Neural progenitor cell (in vitro differentiated cells): Measurements from ENCODE around the gene HDGFL2. TPM values are rescaled to one million over a fixed set of nuclear protein-coding genes. Genes with fewer than 3 reads are reported as not detected.

Source experiments
- DNase-seq: peaks from one replicate; pipeline ENCODE4 v3.0.0-alpha.2; 2016; ENCODE audit warnings: low spot score
- H2AFZ ChIP-seq: fragments of 200-600 bp; sonication (generic); replicated peaks from 2 replicates; pipeline ENCODE4 v1.6.1; 2016; ENCODE audit warnings: antibody characterized with exemption
- H3F3A ChIP-seq: fragments of 200-600 bp; sonication (generic); 2 replicates; pipeline ENCODE4 v1.6.1; 2016; ENCODE audit warnings: antibody characterized with exemption, low read depth
- H3K27ac ChIP-seq: fragments of 200-600 bp; sonication (generic); 2 replicates; pipeline ENCODE4 v1.5.1; 2016; ENCODE audit warnings: mild to moderate bottlenecking
- H3K27me3 ChIP-seq: fragments of 200-600 bp; sonication (generic); 2 replicates; pipeline ENCODE4 v1.6.1; 2016; ENCODE audit warnings: mild to moderate bottlenecking, moderate library complexity
- H3K36me3 ChIP-seq: fragments of 200-600 bp; sonication (generic); 2 replicates; pipeline ENCODE4 v1.5.1; 2016
- H3K4me1 ChIP-seq: fragments of 200-600 bp; sonication (generic); 2 replicates; pipeline ENCODE4 v1.6.1; 2016; ENCODE audit warnings: mixed run types
- H3K4me2 ChIP-seq: fragments of 200-600 bp; sonication (generic); 2 replicates; pipeline ENCODE4 v1.6.1; 2016
- H3K4me3 ChIP-seq: fragments of 200-600 bp; sonication (generic); 2 replicates; pipeline ENCODE4 v1.5.1; 2016
- H3K79me2 ChIP-seq: fragments of 200-600 bp; sonication (generic); 2 replicates; pipeline ENCODE4 v1.6.1; 2016; ENCODE audit warnings: low read depth
- H3K9ac ChIP-seq: fragments of 200-600 bp; sonication (generic); 2 replicates; pipeline ENCODE4 v1.6.1; 2016
- H3K9me3 ChIP-seq: fragments of 200-600 bp; sonication (generic); 2 replicates; pipeline ENCODE4 v1.5.1; 2016; ENCODE audit warnings: low read depth
- H4K20me1 ChIP-seq: fragments of 200-600 bp; sonication (generic); 2 replicates; pipeline ENCODE4 v1.6.1; 2016; ENCODE audit warnings: low read depth
- H3K27ac Mint-ChIP-seq: 3 replicates; pipeline ENCODE4 v1.8.0; 2021; ENCODE audit warnings: mixed read lengths
- H3K27me3 Mint-ChIP-seq: 2 replicates; pipeline ENCODE4 v1.8.0; 2022; ENCODE audit warnings: low read depth, mild to moderate bottlenecking, inconsistent platforms, moderate library complexity, mixed read lengths; ENCODE audit not compliant: insufficient read depth
- H3K36me3 Mint-ChIP-seq: 3 replicates; pipeline ENCODE4 v1.8.0; 2021; ENCODE audit warnings: mixed read lengths
- H3K4me1 Mint-ChIP-seq: 3 replicates; pipeline ENCODE4 v1.8.0; 2021; ENCODE audit warnings: mixed read lengths
- H3K4me3 Mint-ChIP-seq: 3 replicates; pipeline ENCODE4 v1.8.0; 2021; ENCODE audit warnings: mild to moderate bottlenecking, moderate library complexity, mixed read lengths
- H3K9me3 Mint-ChIP-seq: 3 replicates; pipeline ENCODE4 v1.8.0; 2020; ENCODE audit warnings: mixed read lengths
- CTCF ChIP-seq: fragments of 200-600 bp; sonication (generic); IDR thresholded peaks from 2 replicates; pipeline ENCODE4 v1.5.1; 2017; ENCODE audit warnings: antibody characterized with exemption, mild to moderate bottlenecking
- EZH2 ChIP-seq: fragments of 200-600 bp; sonication (generic); IDR thresholded peaks from 2 replicates; pipeline ENCODE4 v1.6.1; 2017; ENCODE audit warnings: antibody characterized with exemption, mild to moderate bottlenecking, moderate library complexity
- EZH2phosphoT487 ChIP-seq: fragments of 200-600 bp; sonication (generic); IDR thresholded peaks from 2 replicates; pipeline ENCODE4 v1.6.1; 2017; ENCODE audit warnings: antibody characterized with exemption
- total RNA-seq: library from RNA; depleted of rRNA; stranded (reverse); fragments of >200 nt; gene quantifications from 2 replicates; pipeline ENCODE4 v1.2.3, GENCODE V29; 2015; ENCODE audit warnings: low replicate concordance

Gene HDGFL2
- total RNA-seq, 1 donor from 2014 or later: 36.0 TPM

GRCh38 chr19:4498694-4499093, 26.6 kb downstream of the HDGFL2 start:
- TF ChIP-seq CTCF: no peak
- TF ChIP-seq EZH2phosphoT487: no peak
- no peak for TF ChIP-seq EZH2
- Histone ChIP-seq H3K9ac (no peak overlapping the region), H2AFZ (no peak overlapping the region), H3K4me1 (peaks cover 10% of the 10 kb centered on the region), H3K4me3 (no peak overlapping the region), H3F3A (no peaks in the 10 kb centered on the region), H3K4me2 (no peak overlapping the region), H3K79me2 (no peaks in the 10 kb centered on the region), H3K27ac (no peak overlapping the region), H3K27me3 (no peaks in the 10 kb centered on the region), H3K9me3 (no peaks in the 10 kb centered on the region), H4K20me1 (peaks cover 12% of the 10 kb centered on the region), H3K36me3 (no peaks in the 10 kb centered on the region)
- Mint-ChIP-seq H3K27me3 (peaks cover 8% of the 10 kb centered on the region), H3K4me1 (no peaks in the 10 kb centered on the region), H3K36me3 (peaks cover 2% of the 10 kb centered on the region), H3K4me3 (no peak overlapping the region), H3K9me3 (no peaks in the 10 kb centered on the region), H3K27ac (no peak overlapping the region)
- no peak for DNase-seq

- no peak overlapping the region for H3K27ac Mint-ChIP-seq
- H3K36me3 Mint-ChIP-seq: peaks cover 2% of the 10 kb centered on the region
- H3K9me3 Mint-ChIP-seq: no peaks in the 10 kb centered on the region
- H3K4me3 Mint-ChIP-seq: no peak overlapping the region
- H3K27me3 Mint-ChIP-seq: peaks cover 8% of the 10 kb centered on the region
- Histone ChIP-seq H3K9ac (no peak overlapping the region), H4K20me1 (peaks cover 14% of the 10 kb centered on the region), H2AFZ (no peak overlapping the region), H3K4me3 (no peak overlapping the region), H3K27ac (no peak overlapping the region), H3K4me2 (no peak overlapping the region), H3K4me1 (peaks cover 11% of the 10 kb centered on the region), H3K79me2 (no peaks in the 10 kb centered on the region), H3K9me3 (no peaks in the 10 kb centered on the region), H3F3A (no peaks in the 10 kb centered on the region), H3K27me3 (no peaks in the 10 kb centered on the region), H3K36me3 (no peaks in the 10 kb centered on the region)
- TF ChIP-seq CTCF: no peak
- TF ChIP-seq EZH2phosphoT487: no peak
- no peak for TF ChIP-seq EZH2
- no peaks in the 10 kb centered on the region for H3K4me1 Mint-ChIP-seq
- DNase-seq: no peak
Observed at GRCh38 chr19:4499318-4499717, 27.2 kb downstream of the HDGFL2 start.

- no peaks in the 10 kb centered on the region for H3K27me3 ChIP-seq
- H3K4me3 ChIP-seq: no peak overlapping the region
- DNase-seq: no peak
- no peak overlapping the region for H3K27ac Mint-ChIP-seq
- no peak overlapping the region for H2AFZ ChIP-seq
- H3K9me3 ChIP-seq: no peaks in the 10 kb centered on the region
- TF ChIP-seq CTCF (no peak), EZH2phosphoT487 (no peak), EZH2 (no peak)
- no peak overlapping the region for H3K27ac ChIP-seq
- H3K4me2 ChIP-seq: no peak overlapping the region
- H3F3A ChIP-seq: no peaks in the 10 kb centered on the region
- no peaks in the 10 kb centered on the region for H3K79me2 ChIP-seq
- no peak overlapping the region for H3K9ac ChIP-seq
- H3K27me3 Mint-ChIP-seq: peaks cover 8% of the 10 kb centered on the region
- peaks cover 11% of the 10 kb centered on the region for H3K4me1 ChIP-seq
- H3K36me3 ChIP-seq: no peaks in the 10 kb centered on the region
- no peaks in the 10 kb centered on the region for H3K36me3 Mint-ChIP-seq
- no peak overlapping the region for H3K4me3 Mint-ChIP-seq
- no peaks in the 10 kb centered on the region for H3K4me1 Mint-ChIP-seq
- no peaks in the 10 kb centered on the region for H3K9me3 Mint-ChIP-seq
- peaks cover 11% of the 10 kb centered on the region for H4K20me1 ChIP-seq
Observed at GRCh38 chr19:4499855-4500254, 27.8 kb downstream of the HDGFL2 start.
